Adrenal gland (tissue), 12 donors: ENCODE measurements around the gene SDR42E2. TPM values are rescaled to one million over a fixed set of nuclear protein-coding genes. Genes with fewer than 3 reads are reported as not detected.
"Not testable (repeated sequence)": the region's sequence is repeated elsewhere in the genome, so short reads cannot be mapped to it uniquely, and the experiment has no call there.

Experiments used
- DNase-seq, 7 donors: peaks; one replicate each; pipeline ENCODE4 v3.0.0-alpha.2; 2019 to 2020
- H3K27ac ChIP-seq, 5 donors: fragments of 200-600 bp; sonication (generic) in 4 of 5; 1 replicate in 3 of 5; 2 replicates in 2 of 5; pipeline versions ENCODE4 v1.5.1 to v1.8.0; 2016 to 2020; ENCODE audit warnings: mild to moderate bottlenecking in 1 of 5
- H3K27me3 ChIP-seq: fragments of 200-600 bp; 2 replicates; pipeline ENCODE4 v1.8.0; 2021
- H3K36me3 ChIP-seq, 2 donors: fragments of 200-600 bp; replicated peaks in 1 of 2; 1 replicate in 1 of 2; 2 replicates in 1 of 2; pipeline versions ENCODE4 v1.5.1 to v1.8.0; 2018 to 2022
- H3K4me1 ChIP-seq, 2 donors: fragments of 200-600 bp; replicated peaks in 1 of 2; 1 replicate in 1 of 2; 2 replicates in 1 of 2; pipeline versions ENCODE4 v1.5.1 to v1.8.0; 2018 to 2021
- H3K4me3 ChIP-seq, 4 donors: fragments of 200-600 bp; sonication (generic) in 3 of 4; one replicate each; pipeline ENCODE4 v1.5.1; 2016 to 2018
- H3K9me3 ChIP-seq, 3 donors: fragments of 200-600 bp; sonication (generic) in 1 of 3; replicated peaks in 1 of 3; 1 replicate in 2 of 3; 2 replicates in 1 of 3; pipeline versions ENCODE4 v1.5.1 to v1.8.0; 2016 to 2021
- POLR2A ChIP-seq, 2 donors: fragments of 450-650 bp; IDR thresholded peaks; one replicate each; pipeline ENCODE4 v1.6.1; 2017; ENCODE audit warnings: antibody characterized with exemption in 2 of 2, mild to moderate bottlenecking in 2 of 2, moderate library complexity in 1 of 2
- WGBS, 4 donors: extraction: QIAGEN DNeasy Blood & Tissue Kit in 2 of 4; methylation state at CpG; one replicate each; pipeline versions ENCODE4 v1.1.5 to v1.1.7; 2013 to 2017; 5-methylcytosine and 5-hydroxymethylcytosine counted together
- intact Hi-C, 2 donors: fragments of 100-400 bp; cut with DNase I; formaldehyde crosslinking; loops; one replicate each; pipeline versions ENCODE4 v1.14.1 to v1.15.0; 2022 to 2023
- polyA plus RNA-seq, 3 donors: library from polyadenylated mRNA; stranded (reverse); fragments of 200-250 nt in 2 of 3; fragments of 350-450 nt in 1 of 3; fragmentation: Illumina TruSeq in 1 of 3; extraction: RNeasy Lipid Tissue Mini Kit (QIAGEN cat#74804) in 1 of 3; gene quantifications; one replicate each; pipeline ENCODE4 v1.2.3, GENCODE V29; 2013 to 2014
- total RNA-seq, 9 donors: library from RNA; depleted of rRNA in 4 of 9; stranded (reverse); fragments of >200 nt in 4 of 9; fragments of 120-200 nt in 1 of 9; fragmentation: NEBNext Ultra II Directional in 1 of 9; extraction: Animal tissue kit (Norgen Biotek cat#: 25700) in 1 of 9; gene quantifications; one replicate each; pipeline versions ENCODE4 v1.1.0 to v1.2.4, GENCODE V29; 2013 to 2023
- TF ChIP-seq, protein P1 (sequence below), 6 experiments: fragments of 450-650 bp in 4 of 6; fragments of 200-600 bp in 2 of 6; sonication (generic) in 1 of 6; IDR thresholded peaks; 1 replicate in 5 of 6; 2 replicates in 1 of 6; pipeline versions ENCODE4 v1.5.1 to v1.8.0; 2016 to 2021; ENCODE audit warnings: antibody characterized with exemption in 6 of 6, mild to moderate bottlenecking in 2 of 6, moderate library complexity in 1 of 6
- donor health status: healthy with polysubstance abuse.
- donor health status: Bipolar disorder and iron deficiency.
- donor health status: DM: yes; HTN: yes; CAD: no.
- donor health status: DM: no; HTN: no; CAD: no.
- donor health status: DM: no; HTN: no; CAD: no.
- donor health status: DM: yes; HTN: yes; CAD: no.

The SDR42E2 gene
- total and polyA plus RNA-seq, 12 donors, result 0.08 to 0.10 TPM; not detected in 10

DNA sequence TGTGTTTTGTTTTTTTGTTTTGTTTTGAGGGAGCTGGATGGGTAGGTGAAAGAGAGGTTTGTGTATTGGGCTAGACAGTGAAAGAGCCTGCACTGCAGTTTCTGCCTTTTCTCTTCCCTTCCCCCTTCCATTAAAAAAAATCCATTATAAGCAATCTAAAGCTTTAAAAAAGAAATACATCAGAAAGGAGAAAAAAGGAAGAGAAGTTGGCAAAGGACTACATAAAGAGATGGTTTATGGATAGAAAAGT lies 33.1 kb downstream of the SDR42E2 start:
- Histone ChIP-seq H3K4me3 (peak overlapping the region in 1 of 4 donors; percentile 51), H3K9me3 (no peaks in the 10 kb centered on the region), H3K36me3 (no peaks in the 10 kb centered on the region), H3K4me1 (peaks cover 27 to 32% of the 10 kb centered on the region in 2 donors), H3K27me3 (no peaks in the 10 kb centered on the region), H3K27ac (peak overlapping the region in 4 of 5 donors; percentile 4 to 86 (median 67))
- DNase-seq, result no peak
- TF ChIP-seq, protein P1, sequence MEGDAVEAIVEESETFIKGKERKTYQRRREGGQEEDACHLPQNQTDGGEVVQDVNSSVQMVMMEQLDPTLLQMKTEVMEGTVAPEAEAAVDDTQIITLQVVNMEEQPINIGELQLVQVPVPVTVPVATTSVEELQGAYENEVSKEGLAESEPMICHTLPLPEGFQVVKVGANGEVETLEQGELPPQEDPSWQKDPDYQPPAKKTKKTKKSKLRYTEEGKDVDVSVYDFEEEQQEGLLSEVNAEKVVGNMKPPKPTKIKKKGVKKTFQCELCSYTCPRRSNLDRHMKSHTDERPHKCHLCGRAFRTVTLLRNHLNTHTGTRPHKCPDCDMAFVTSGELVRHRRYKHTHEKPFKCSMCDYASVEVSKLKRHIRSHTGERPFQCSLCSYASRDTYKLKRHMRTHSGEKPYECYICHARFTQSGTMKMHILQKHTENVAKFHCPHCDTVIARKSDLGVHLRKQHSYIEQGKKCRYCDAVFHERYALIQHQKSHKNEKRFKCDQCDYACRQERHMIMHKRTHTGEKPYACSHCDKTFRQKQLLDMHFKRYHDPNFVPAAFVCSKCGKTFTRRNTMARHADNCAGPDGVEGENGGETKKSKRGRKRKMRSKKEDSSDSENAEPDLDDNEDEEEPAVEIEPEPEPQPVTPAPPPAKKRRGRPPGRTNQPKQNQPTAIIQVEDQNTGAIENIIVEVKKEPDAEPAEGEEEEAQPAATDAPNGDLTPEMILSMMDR (IDR thresholded peaks at IDR 0.05), result no peak
- TF ChIP-seq POLR2A (IDR thresholded peaks at IDR 0.05), result no peak
- intact Hi-C loops, result loop anchor here in 1 of 2 donors (5.0 kb wide), 1 partner anchor 102 kb away; the partner anchor contains the start of gene POLR3E

DNA sequence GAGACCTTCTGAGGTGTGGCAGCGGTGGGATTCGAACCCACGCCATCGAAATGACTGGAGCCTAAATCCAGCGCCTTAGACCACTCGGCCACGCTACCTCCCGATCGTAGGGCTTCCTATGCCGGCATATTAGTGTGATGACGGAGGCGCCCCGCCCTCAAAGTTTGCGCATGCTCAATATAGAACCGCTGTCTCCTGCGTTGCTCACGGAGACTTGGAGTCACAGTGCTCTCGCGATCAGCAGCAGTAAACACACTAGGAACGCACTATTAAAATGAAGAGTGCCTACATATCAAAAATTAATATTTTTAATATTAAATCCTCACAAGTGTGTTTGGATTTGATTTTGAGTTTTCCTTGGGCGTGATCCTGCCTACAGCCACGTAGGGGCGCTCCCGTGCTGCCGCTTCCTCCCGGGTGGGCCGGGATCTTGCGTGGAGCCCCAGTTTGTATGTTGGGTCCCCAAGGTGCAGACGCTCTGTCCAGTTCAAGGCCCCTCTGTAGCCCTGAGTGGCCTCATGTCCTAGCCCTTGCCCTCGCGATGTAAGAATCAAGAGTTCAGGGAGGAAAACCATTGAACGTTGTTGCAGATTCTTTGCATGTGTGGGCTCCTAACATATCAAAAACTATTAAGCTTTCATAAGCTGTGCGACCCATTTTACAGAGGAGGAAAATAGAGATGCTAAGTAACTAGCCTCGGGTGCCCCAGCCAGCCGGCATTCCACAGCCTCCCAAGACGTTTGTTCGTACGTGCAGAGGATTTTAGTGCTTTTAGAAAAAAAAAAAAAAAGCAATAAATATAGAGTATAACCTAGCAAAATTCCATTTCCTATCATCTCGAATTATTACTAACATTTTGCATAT lies 33.6 kb downstream of the SDR42E2 start:
- WGBS, 4 donors, result 1 to 3% (median 2%) methylated on average over 38 to 39 of the region's 39 CpGs
- no peaks in the 10 kb centered on the region for H3K9me3 ChIP-seq
- no peaks in the 10 kb centered on the region for H3K27me3 ChIP-seq
- H3K36me3 ChIP-seq, result no peaks in the 10 kb centered on the region
- TF ChIP-seq POLR2A (IDR thresholded peaks at IDR 0.05), result peak; percentile 38 to 54
- TF ChIP-seq, protein P1 (IDR thresholded peaks at IDR 0.05), result peak; percentile 80 to 98 (median 88)
- DNase-seq, result peak; percentile 81 to 98 (median 91)
- H3K27ac ChIP-seq, result peak overlapping the region; percentile 57 to 86 (median 68)
- peaks cover 27 to 32% of the 10 kb centered on the region in 2 donors for H3K4me1 ChIP-seq
- intact Hi-C loops, result loop anchor here (2.0 to 5.0 kb wide), 2 partner anchors 101 kb away; partner anchors contain the start of gene POLR3E (in 2 of the 2)
- H3K4me3 ChIP-seq, result peak overlapping the region in 2 of 4 donors; percentile 34 to 51

DNA sequence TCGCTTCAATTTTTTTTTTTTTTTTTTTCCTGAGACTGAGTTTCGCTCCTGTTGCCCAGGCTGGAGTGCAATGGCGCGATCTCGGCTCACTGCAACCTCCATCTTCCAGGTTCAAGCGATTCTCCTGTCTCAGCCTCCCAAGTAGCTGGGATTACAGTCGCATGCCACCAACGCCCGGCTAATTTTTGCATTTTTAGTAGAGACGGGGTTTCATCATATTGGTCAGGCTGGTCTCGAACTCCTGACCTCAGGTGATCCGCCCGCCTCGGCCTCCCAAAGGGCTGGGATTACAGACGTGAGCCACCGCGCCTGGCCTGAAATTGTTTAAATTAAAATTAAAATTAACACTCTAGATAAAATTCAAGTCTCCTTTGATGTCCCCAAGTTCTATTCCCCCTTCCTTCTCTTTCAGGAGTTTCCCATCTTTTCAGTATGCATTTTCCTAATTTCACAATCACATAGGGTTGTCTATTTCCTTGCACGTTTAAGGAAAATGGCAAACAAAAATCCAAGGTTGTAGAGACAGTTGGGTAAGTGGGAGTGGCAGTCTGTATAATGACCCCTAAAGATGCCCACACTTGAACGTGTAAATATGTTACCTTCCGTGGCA lies 34.4 kb downstream of the SDR42E2 start:
- peak overlapping the region in 1 of 5 donors; percentile 86 for H3K27ac ChIP-seq
- not testable (repeated sequence) for H3K4me3 ChIP-seq, H3K27me3 ChIP-seq, DNase-seq, H3K36me3 ChIP-seq, H3K9me3 ChIP-seq
- H3K4me1 ChIP-seq, result peaks cover 24 to 29% of the 10 kb centered on the region in 2 donors
- 44 to 54% (median 48%) methylated on average over 20 of the region's 20 CpGs for WGBS, 4 donors
- intact Hi-C loops, result loop anchor here (2.0 to 5.0 kb wide), 2 partner anchors 100 to 101 kb away; partner anchors contain the start of gene POLR3E (in 2 of the 2)

DNA sequence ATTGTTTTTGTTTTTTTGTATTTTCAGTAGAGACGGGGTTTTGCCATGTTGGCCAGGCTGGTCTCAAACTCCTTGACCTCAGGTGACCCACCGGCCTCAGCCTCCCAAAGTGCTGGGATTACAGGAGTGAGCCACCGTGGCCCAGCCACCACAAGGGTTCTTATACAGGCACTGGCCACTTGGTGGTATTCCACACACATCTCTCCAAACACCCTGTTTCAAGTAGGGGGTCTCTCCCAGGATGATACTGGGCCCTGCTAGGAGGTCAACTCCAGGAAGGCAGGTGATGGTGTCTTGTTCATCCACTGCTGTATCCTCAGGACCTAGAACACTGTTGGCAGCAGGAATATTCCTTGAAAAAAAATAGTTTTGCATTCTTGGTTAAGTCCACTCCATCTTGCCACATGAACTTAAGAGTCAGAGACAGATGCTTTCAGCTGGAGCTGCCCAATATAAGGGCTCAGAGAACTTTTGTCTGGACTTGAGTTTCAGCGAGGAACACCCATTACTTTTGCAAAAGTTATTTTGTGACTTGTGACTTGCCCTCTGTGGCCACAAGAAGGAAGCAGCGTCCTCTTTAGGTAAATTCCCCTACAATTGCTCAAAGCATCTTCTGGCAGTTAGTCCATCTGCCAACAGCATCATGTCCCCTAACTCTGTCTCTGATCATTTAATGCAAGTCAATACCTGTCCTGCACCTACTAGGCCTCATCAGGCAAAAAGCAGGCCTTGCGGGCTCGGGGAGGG lies 36.4 kb downstream of the SDR42E2 start:
- H3K36me3 ChIP-seq, result no peaks in the 10 kb centered on the region
- H3K9me3 ChIP-seq, result no peaks in the 10 kb centered on the region
- H3K4me3 ChIP-seq, result no peak overlapping the region
- H3K27me3 ChIP-seq, result no peaks in the 10 kb centered on the region
- DNase-seq, result no peak
- intact Hi-C loops, result loop anchor here in 1 of 2 donors (5.0 kb wide), 1 partner anchor 99 kb away; the partner anchor contains the start of gene POLR3E
- no peak for TF ChIP-seq POLR2A (IDR thresholded peaks at IDR 0.05)
- TF ChIP-seq, protein P1 (IDR thresholded peaks at IDR 0.05), result no peak
- peaks cover 13 to 17% of the 10 kb centered on the region in 2 donors for H3K4me1 ChIP-seq
- H3K27ac ChIP-seq, result peak overlapping the region; percentile 78 to 93 (median 89)
- WGBS, 4 donors, result 61 to 72% (median 67%) methylated on average over 5 to 7 of the region's 7 CpGs
